BLaER1 (cell line): ENCODE measurements around the gene TENM3.

Experiments
- H3K27ac ChIP-seq: shearing (Covaris generic); formaldehyde crosslinking; 2 replicates; pipeline ENCODE4 v1.8.1; 2022
- H3K27me3 ChIP-seq: shearing (Covaris generic); formaldehyde crosslinking; 2 replicates; pipeline ENCODE4 v1.8.1; 2022
- H3K36me3 ChIP-seq: shearing (Covaris generic); formaldehyde crosslinking; 2 replicates; pipeline ENCODE4 v1.8.1; 2022
- H3K4me1 ChIP-seq: shearing (Covaris generic); formaldehyde crosslinking; 2 replicates; pipeline ENCODE4 v1.8.1; 2022
- H3K4me2 ChIP-seq: shearing (Covaris generic); formaldehyde crosslinking; 2 replicates; pipeline ENCODE4 v1.8.1; 2022
- H3K4me3 ChIP-seq: shearing (Covaris generic); formaldehyde crosslinking; 2 replicates; pipeline ENCODE4 v1.8.1; 2022
- H3K9ac ChIP-seq: shearing (Covaris generic); formaldehyde crosslinking; 2 replicates; pipeline ENCODE4 v1.8.1; 2022
- H3K9me3 ChIP-seq: shearing (Covaris generic); formaldehyde crosslinking; 2 replicates; pipeline ENCODE4 v1.8.1; 2022
- H4K20me1 ChIP-seq: shearing (Covaris generic); formaldehyde crosslinking; 2 replicates; pipeline ENCODE4 v1.8.1; 2022
- Cebpa-rat ChIP-seq: shearing (Covaris generic); IDR thresholded peaks from 2 replicates; pipeline ENCODE4 v1.8.1; 2022

TENM3 gene

GRCh38 chr4:182320580-182320979, 77.4 kb downstream of the TENM3 start:
- Histone ChIP-seq H3K4me2 (no peak overlapping the region), H3K4me1 (no peaks in the 10 kb centered on the region)

GRCh38 chr4:182324282-182324681, 81.1 kb downstream of the TENM3 start:
- H3K27ac ChIP-seq, result no peak overlapping the region
- TF ChIP-seq Cebpa-rat, result no peak
- H3K36me3 ChIP-seq, result peaks cover 26% of the 10 kb centered on the region
- no peak overlapping the region for H3K4me2 ChIP-seq
- no peaks in the 10 kb centered on the region for H4K20me1 ChIP-seq
- H3K9me3 ChIP-seq, result peaks cover 19% of the 10 kb centered on the region
- no peaks in the 10 kb centered on the region for H3K4me1 ChIP-seq
- H3K27me3 ChIP-seq, result no peaks in the 10 kb centered on the region
- no peak overlapping the region for H3K9ac ChIP-seq
- H3K4me3 ChIP-seq, result no peak overlapping the region

More at GRCh38 chr4:182320580-182320979, 77.4 kb downstream of the TENM3 start:
- Histone ChIP-seq H3K36me3 (peaks cover 10% of the 10 kb centered on the region), H3K4me3 (no peak overlapping the region), H3K27me3 (no peaks in the 10 kb centered on the region), H3K9ac (no peak overlapping the region), H3K27ac (no peak overlapping the region), H4K20me1 (no peaks in the 10 kb centered on the region), H3K9me3 (peaks cover 19% of the 10 kb centered on the region)
- no peak for TF ChIP-seq Cebpa-rat

GRCh38 chr4:182325397-182325796, 82.2 kb downstream of the TENM3 start:
- TF ChIP-seq Cebpa-rat, result no peak
- H3K4me2 ChIP-seq, result no peak overlapping the region

GRCh38 chr4:182325848-182326255, 82.7 kb downstream of the TENM3 start:
- H3K27ac ChIP-seq, result no peak overlapping the region
- no peak for TF ChIP-seq Cebpa-rat
- peaks cover 27% of the 10 kb centered on the region for H3K9me3 ChIP-seq
- H3K4me1 ChIP-seq, result no peaks in the 10 kb centered on the region
- H3K9ac ChIP-seq, result no peak overlapping the region
- H4K20me1 ChIP-seq, result no peaks in the 10 kb centered on the region
- no peak overlapping the region for H3K4me2 ChIP-seq
- H3K36me3 ChIP-seq, result peaks cover 34% of the 10 kb centered on the region
- H3K27me3 ChIP-seq, result no peaks in the 10 kb centered on the region
- H3K4me3 ChIP-seq, result no peak overlapping the region

More at GRCh38 chr4:182325397-182325796, 82.2 kb downstream of the TENM3 start:
- no peak overlapping the region for H3K9ac ChIP-seq
- no peaks in the 10 kb centered on the region for H3K4me1 ChIP-seq
- no peaks in the 10 kb centered on the region for H3K27me3 ChIP-seq
- no peaks in the 10 kb centered on the region for H4K20me1 ChIP-seq
- peaks cover 29% of the 10 kb centered on the region for H3K36me3 ChIP-seq
- no peak overlapping the region for H3K4me3 ChIP-seq
- no peak overlapping the region for H3K27ac ChIP-seq
- peaks cover 25% of the 10 kb centered on the region for H3K9me3 ChIP-seq

GRCh38 chr4:182328505-182328904, 85.3 kb downstream of the TENM3 start:
- Histone ChIP-seq H3K4me1 (no peaks in the 10 kb centered on the region), H3K4me2 (no peak overlapping the region), H3K27ac (no peak overlapping the region), H3K27me3 (no peaks in the 10 kb centered on the region), H3K4me3 (no peak overlapping the region), H3K9ac (no peak overlapping the region), H3K36me3 (peaks cover 34% of the 10 kb centered on the region), H3K9me3 (peaks cover 25% of the 10 kb centered on the region), H4K20me1 (no peaks in the 10 kb centered on the region)
- TF ChIP-seq Cebpa-rat, result no peak

- no peak for TF ChIP-seq Cebpa-rat
- Histone ChIP-seq H4K20me1 (no peaks in the 10 kb centered on the region), H3K9me3 (peaks cover 17% of the 10 kb centered on the region; the same call in 1 of the 2 replicates), H3K27ac (peak overlapping the region; percentile 61; the same call in 1 of the 2 replicates), H3K27me3 (no peaks in the 10 kb centered on the region), H3K4me3 (no peak overlapping the region), H3K4me1 (peaks cover 42% of the 10 kb centered on the region), H3K9ac (no peak overlapping the region), H3K36me3 (no peaks in the 10 kb centered on the region), H3K4me2 (peak overlapping the region; percentile 74)
Observed at GRCh38 chr4:182337366-182337765, 94.2 kb downstream of the TENM3 start.

GRCh38 chr4:182338063-182338462, 94.9 kb downstream of the TENM3 start:
- Histone ChIP-seq H3K9me3 (peaks cover 16% of the 10 kb centered on the region; the same call in 1 of the 2 replicates), H3K4me1 (peaks cover 42% of the 10 kb centered on the region), H3K4me2 (peak overlapping the region; percentile 74), H4K20me1 (no peaks in the 10 kb centered on the region), H3K4me3 (no peak overlapping the region), H3K27ac (no peak overlapping the region; the same call in 1 of the 2 replicates), H3K36me3 (no peaks in the 10 kb centered on the region), H3K27me3 (no peaks in the 10 kb centered on the region), H3K9ac (no peak overlapping the region)
- TF ChIP-seq Cebpa-rat, result no peak

GRCh38 chr4:182338746-182339145, 95.5 kb downstream of the TENM3 start:
- Histone ChIP-seq H4K20me1 (no peaks in the 10 kb centered on the region), H3K27ac (peak overlapping the region; percentile 47; the same call in 1 of the 2 replicates), H3K4me1 (peaks cover 42% of the 10 kb centered on the region)

GRCh38 chr4:182339221-182339641, 96.0 kb downstream of the TENM3 start:
- Histone ChIP-seq H3K27me3 (no peaks in the 10 kb centered on the region), H4K20me1 (no peaks in the 10 kb centered on the region), H3K4me1 (peaks cover 42% of the 10 kb centered on the region), H3K36me3 (no peaks in the 10 kb centered on the region), H3K27ac (peak overlapping the region; percentile 47; the same call in 1 of the 2 replicates), H3K9me3 (peaks cover 16% of the 10 kb centered on the region; the same call in 1 of the 2 replicates), H3K9ac (no peak overlapping the region), H3K4me3 (no peak overlapping the region), H3K4me2 (peak overlapping the region; percentile 74)
- no peak for TF ChIP-seq Cebpa-rat

More at GRCh38 chr4:182338746-182339145, 95.5 kb downstream of the TENM3 start:
- H3K4me3 ChIP-seq, result no peak overlapping the region
- no peaks in the 10 kb centered on the region for H3K36me3 ChIP-seq
- H3K27me3 ChIP-seq, result no peaks in the 10 kb centered on the region
- no peak for TF ChIP-seq Cebpa-rat
- no peak overlapping the region for H3K9ac ChIP-seq
- H3K9me3 ChIP-seq, result peaks cover 16% of the 10 kb centered on the region; the same call in 1 of the 2 replicates
- H3K4me2 ChIP-seq, result peak overlapping the region; percentile 74

GRCh38 chr4:182343453-182343852, 100.3 kb downstream of the TENM3 start:
- no peak overlapping the region for H3K4me2 ChIP-seq
- no peak overlapping the region for H3K9ac ChIP-seq
- TF ChIP-seq Cebpa-rat, result no peak
- peaks cover 12% of the 10 kb centered on the region for H3K4me1 ChIP-seq
- no peaks in the 10 kb centered on the region for H3K27me3 ChIP-seq
- H3K9me3 ChIP-seq, result 0 out of 2 replicates have a peak, but pooled peaks cover 3% of the 10 kb centered on the region
- no peak overlapping the region for H3K27ac ChIP-seq
- no peaks in the 10 kb centered on the region for H4K20me1 ChIP-seq
- H3K36me3 ChIP-seq, result no peaks in the 10 kb centered on the region
- no peak overlapping the region for H3K4me3 ChIP-seq
